IPS-15b (cell line): Measurements from ENCODE around the gene RRAGC.

Experiments
- H3K27me3 ChIP-seq: one replicate; pipeline ENCODE4 v1.6.1; 2013; ENCODE audit warnings: low read length; ENCODE audit not compliant: control insufficient read depth, insufficient read depth
- H3K36me3 ChIP-seq: one replicate; pipeline ENCODE4 v1.6.1; 2013; ENCODE audit warnings: low read length; ENCODE audit not compliant: control insufficient read depth, insufficient read depth
- H3K4me1 ChIP-seq: one replicate; pipeline ENCODE4 v1.6.1; 2013; ENCODE audit warnings: mild to moderate bottlenecking, low read length; ENCODE audit not compliant: control insufficient read depth, insufficient read depth
- H3K4me3 ChIP-seq: one replicate; pipeline ENCODE4 v1.5.1; 2013; ENCODE audit warnings: low read depth, low read length
- H3K9ac ChIP-seq: one replicate; pipeline ENCODE4 v1.6.1; 2013; ENCODE audit warnings: low read depth, mild to moderate bottlenecking, low read length
- H3K9me3 ChIP-seq: one replicate; pipeline ENCODE4 v1.6.1; 2013; ENCODE audit warnings: mild to moderate bottlenecking, low read length; ENCODE audit not compliant: control insufficient read depth, insufficient read depth

Gene RRAGC

DNA sequence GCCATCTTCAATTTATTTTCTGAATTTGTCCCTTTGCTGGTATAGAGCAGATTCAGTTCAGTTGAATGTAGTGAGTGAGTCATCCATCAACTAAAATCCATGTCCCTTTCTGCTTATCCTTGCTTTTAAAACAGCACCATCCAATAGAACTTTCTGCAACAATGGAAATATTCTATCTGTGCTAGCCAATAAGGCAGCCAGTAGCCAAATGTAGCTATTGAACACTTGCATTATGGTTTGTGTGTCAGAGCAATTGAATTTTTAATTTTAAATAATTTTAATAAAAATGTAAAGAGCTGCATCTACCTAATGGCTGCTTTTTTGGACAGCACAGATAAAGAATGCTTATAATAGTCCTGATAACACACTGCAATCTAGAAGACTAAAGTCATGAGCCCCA is 21.9 kb upstream of the RRAGC start, which contains the start of gene GJA9:
TSS of gene GJA9 (minus strand) at position 101 of the 400 bp plus-strand sequence. CDS start 5,489 bp downstream, outside the sequence.
- Histone ChIP-seq H3K9ac (no peak within 1 kb of the TSS), H3K27me3 (no peaks in the 10 kb centered on the region), H3K9me3 (no peaks in the 10 kb centered on the region), H3K36me3 (no peaks in the 10 kb centered on the region), H3K4me3 (no peak within 1 kb of the TSS), H3K4me1 (peaks cover 1% of the 10 kb centered on the region)

DNA sequence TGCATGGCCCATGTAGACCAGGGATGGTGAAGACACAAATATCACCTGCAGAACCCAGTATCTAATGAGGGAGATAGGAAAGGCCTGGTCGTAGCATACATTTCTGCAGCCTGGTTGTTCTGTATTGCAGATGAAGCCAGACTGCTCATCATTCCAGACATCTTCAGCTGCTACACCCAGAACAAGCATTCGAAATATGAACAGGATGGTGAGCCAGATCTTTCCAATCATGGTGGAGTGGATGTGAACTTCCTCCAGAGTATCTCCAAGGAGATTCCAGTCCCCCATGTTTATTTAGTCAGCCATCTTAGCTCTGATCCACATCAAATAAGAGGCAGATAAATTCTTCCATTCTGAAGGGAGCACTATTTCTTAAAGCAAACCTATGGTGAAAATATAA is 16.2 kb upstream of the RRAGC start:
- no peak overlapping the region for H3K4me3 ChIP-seq
- no peaks in the 10 kb centered on the region for H3K27me3 ChIP-seq
- no peak overlapping the region for H3K9ac ChIP-seq
- peaks cover 4% of the 10 kb centered on the region for H3K4me1 ChIP-seq
- H3K9me3 ChIP-seq: no peaks in the 10 kb centered on the region
- no peaks in the 10 kb centered on the region for H3K36me3 ChIP-seq

DNA sequence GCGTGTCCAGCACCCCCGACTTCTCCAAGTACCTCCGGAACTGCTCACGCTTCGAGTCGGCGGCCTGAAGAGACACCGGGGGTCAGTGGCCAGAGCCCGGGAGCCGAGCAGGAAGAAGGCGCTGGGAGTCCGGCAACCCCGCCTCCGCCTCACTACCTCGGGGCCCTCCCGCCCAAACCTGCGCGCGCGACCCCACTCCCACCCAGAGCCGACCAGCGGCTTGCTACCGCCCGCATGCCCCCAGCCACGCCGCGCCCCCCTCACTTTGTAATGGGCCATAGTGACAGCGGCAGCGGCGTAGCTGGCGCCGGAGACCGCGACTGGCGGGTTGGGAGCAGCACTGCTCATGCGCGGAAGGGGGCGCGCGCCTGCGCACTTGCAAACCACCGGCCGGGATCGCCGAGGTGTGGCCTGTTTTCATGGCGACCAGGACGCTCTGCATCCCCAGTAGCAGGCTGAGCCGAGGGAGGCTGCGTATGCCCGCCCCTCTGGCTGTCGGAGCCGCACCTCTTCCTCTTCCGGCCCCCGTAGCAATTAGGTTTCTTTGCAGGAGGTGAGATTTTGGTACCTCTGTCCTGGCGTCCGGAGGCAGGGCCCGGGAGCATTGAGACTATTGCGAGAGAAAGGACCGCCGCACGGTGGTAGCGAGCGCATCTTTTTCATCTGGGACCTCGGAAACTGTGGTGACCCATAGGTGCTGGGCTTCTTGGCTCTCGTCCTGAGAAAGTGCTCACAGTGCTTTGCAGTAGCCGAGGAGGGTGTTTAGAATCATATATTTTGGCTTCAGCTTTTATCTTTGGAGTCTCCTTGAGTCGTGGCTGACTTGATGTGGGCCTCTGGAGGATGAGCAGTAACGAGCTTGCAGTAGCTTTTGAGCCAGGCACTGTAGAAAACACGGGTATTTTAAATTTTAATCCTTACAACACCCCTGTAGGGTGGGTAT is 13.7 kb upstream of the RRAGC start, which contains the start of gene MYCBP:
TSS of gene MYCBP (minus strand) at position 322 of the 943 bp plus-strand sequence. CDS start at position 279, 43 bp downstream.
- Histone ChIP-seq H3K27me3 (no peaks in the 10 kb centered on the region), H3K4me1 (peaks cover 4% of the 10 kb centered on the region), H3K9me3 (no peaks in the 10 kb centered on the region), H3K36me3 (no peaks in the 10 kb centered on the region), H3K4me3 (peak within 1 kb of the TSS; percentile 89), H3K9ac (peak within 1 kb of the TSS; percentile 28)

DNA sequence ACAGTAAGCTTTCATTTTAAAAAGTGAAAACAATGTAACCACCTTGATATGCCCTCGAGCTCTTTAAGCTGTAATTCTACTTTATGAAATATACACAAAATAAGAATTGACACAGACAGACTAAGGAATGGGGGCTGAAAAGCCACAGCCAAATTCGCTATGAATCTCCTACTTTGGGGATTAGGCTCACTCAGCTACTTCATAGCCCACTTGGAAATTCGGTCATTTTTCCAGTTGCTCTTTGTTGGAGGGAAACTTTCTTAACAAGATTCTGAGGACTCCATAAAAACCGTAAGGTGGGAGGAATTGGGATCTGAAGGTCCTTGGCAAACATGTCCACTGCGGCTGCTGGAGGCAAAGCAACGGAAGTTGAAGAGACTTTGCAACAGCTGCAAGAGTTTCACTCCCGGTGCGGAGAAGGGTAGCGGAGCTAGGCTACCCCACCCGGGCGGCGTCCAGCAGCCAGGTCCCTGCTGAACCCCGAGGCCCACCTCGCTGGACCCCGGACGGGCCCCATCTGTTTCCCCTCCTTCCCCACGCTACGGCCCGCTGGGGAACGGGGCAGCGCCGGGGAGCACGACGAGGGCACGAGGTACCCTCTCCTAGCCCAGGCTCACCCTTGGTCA is 12.9 kb upstream of the RRAGC start:
- no peaks in the 10 kb centered on the region for H3K36me3 ChIP-seq
- no peaks in the 10 kb centered on the region for H3K9me3 ChIP-seq
- peaks cover 4% of the 10 kb centered on the region for H3K4me1 ChIP-seq
- peak overlapping the region; percentile 89 for H3K4me3 ChIP-seq
- peak overlapping the region; percentile 27 for H3K9ac ChIP-seq
- no peaks in the 10 kb centered on the region for H3K27me3 ChIP-seq

DNA sequence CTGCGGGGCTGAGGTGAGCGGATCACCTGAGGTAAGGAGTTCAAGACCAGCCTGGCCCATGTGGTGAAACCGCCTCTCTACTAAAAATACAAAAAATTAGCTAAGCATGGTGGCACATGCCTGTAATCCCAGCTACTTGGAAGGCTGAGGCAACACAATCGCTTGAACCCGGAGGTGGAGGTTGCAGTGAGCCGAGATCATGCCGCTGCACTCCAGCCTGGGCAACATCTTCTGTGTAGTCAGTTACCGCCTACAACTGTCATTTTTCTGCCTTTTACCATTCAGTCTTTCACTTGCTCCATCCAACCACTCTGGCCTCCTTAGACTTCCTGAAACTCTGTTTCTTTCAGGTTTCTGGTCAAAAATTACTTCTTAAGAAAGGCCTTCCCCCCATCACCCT is 11.4 kb upstream of the RRAGC start:
- Histone ChIP-seq H3K9me3 (no peaks in the 10 kb centered on the region), H3K27me3 (no peaks in the 10 kb centered on the region), H3K36me3 (no peaks in the 10 kb centered on the region), H3K4me1 (peaks cover 4% of the 10 kb centered on the region), H3K4me3 (no peak overlapping the region), H3K9ac (no peak overlapping the region)

DNA sequence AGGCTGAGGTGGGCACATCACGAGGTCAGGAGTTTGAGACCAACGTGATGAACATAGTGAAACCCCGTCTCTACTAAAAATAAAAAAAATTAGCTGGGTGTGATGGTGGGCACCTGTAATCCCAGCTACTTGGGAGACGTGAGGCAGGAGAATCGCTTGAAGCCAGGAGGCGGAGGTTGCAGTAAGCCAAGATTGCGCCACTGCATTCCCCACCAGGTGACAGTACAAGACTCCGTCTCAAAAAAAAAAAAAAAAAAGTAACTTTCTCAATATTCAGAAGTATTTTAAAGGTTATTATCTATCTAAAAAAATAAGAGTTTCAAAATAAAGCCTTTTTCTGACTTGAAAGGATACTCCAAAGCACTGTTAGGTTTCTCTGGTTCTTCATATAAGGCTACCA is 7.6 kb upstream of the RRAGC start:
- no peaks in the 10 kb centered on the region for H3K27me3 ChIP-seq
- H3K9ac ChIP-seq: no peak overlapping the region
- no peak overlapping the region for H3K4me3 ChIP-seq
- H3K36me3 ChIP-seq: peaks cover 4% of the 10 kb centered on the region
- H3K4me1 ChIP-seq: peaks cover 2% of the 10 kb centered on the region
- H3K9me3 ChIP-seq: no peaks in the 10 kb centered on the region

DNA sequence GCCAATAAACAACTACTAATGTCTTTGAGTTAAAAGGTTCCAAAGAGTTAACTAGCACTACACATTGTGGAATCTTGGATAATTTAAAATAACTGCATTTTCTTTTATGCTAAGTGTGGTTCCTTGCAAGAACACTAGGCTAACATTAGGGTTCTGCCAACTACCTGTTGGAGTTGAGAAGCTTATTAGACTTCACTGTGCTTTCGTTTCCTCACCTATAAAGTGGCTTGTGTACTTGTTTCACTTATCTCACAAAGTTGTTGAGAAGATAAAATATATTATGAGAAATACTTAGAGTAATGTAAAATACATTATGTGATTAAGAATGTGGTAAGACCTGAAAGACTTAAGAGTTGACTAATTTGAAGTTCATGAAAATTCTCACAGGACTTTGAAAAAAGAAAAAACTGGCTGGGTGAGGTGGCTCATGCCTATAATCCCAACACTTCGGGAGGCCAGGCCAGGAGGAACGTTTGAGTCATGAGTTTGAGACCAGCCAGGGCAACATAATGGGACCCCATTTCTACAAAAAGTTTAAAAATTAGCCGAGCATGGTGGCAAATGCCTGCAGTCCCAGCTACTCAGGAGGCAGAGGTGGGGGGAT is 5.6 kb upstream of the RRAGC start:
- Histone ChIP-seq H3K27me3 (no peaks in the 10 kb centered on the region), H3K36me3 (peaks cover 4% of the 10 kb centered on the region), H3K9me3 (no peaks in the 10 kb centered on the region), H3K4me1 (no peaks in the 10 kb centered on the region), H3K4me3 (no peak overlapping the region), H3K9ac (no peak overlapping the region)

DNA sequence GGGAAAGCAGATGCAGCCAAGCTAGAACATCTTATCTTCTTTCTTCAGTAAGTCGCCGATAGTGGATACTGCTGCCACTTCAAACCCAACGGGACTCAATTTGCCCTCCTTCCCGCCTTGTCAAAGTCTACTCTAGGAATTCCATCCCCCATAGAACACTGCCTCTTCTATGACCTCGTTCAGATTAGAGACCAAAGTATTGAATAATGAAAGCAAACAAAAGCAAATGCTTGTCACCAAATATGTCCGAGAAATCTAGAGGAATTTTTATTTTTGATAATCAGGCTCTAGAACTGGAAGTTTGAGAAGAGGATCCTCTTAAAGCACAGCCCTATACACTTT is 853 bp upstream of the RRAGC start:
- no peaks in the 10 kb centered on the region for H3K9me3 ChIP-seq
- H3K27me3 ChIP-seq: no peaks in the 10 kb centered on the region
- peak overlapping the region; percentile 99 for H3K4me3 ChIP-seq
- H3K4me1 ChIP-seq: no peaks in the 10 kb centered on the region
- H3K9ac ChIP-seq: peak overlapping the region; percentile 85
- H3K36me3 ChIP-seq: peaks cover 7% of the 10 kb centered on the region

DNA sequence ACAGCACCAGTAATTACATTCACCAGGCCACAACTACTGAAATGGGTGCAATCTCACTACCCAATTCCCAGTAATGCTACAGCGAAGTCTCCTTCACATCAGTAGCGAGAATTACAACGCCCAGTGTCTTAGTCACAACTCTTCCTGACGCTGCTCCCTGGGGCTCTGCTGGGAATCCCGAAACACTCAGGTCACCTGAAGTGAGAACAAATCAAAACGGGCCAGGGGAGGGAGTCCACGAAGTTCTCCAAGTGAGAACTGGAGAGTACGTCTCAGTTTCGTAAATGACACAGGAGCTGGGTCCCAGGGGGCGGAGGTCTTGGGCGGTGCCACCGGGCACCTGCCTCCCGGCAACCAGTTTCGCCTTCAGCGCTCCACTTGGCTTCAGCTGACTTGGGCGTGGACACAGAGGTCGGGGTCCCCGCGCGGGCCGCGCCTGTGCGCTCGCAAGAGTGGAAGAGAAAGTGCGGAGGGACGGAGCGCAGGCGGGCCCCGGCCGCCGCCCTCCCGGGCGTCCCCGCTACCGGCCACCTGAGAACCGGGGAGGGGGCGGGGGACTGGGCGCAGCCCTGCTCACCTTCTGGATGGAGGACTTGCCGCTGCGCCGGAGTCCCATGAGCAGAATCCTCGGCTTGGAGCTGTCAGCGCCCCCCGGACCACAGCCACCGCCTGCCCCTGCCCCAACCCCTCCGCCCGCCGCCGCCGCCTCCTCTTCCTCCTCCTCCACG is 575 bp downstream of the RRAGC start:
- no peaks in the 10 kb centered on the region for H3K9me3 ChIP-seq

DNA sequence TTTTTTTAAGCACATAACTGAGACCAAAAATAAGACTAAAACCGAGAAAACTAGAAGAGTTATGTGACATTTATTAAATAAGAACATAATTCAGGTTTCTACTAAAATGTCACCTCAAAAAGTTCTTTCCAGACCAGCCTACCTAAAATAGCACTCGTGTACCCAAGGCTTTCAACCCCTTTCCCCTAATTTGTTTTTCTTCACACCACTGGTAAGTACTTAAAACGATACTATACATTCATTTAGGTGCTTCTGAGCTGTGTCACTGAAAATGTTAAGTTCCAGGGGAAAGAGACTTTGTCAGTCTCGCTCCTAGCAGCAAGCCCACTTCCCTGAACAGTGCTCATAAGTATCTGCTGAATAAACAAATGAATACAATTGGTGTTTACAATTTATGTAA is 6.8 kb downstream of the RRAGC start:
- H3K4me1 ChIP-seq: no peaks in the 10 kb centered on the region
- H3K27me3 ChIP-seq: no peaks in the 10 kb centered on the region
- no peak overlapping the region for H3K9ac ChIP-seq
- H3K9me3 ChIP-seq: no peaks in the 10 kb centered on the region
- no peak overlapping the region for H3K4me3 ChIP-seq
- H3K36me3 ChIP-seq: peaks cover 9% of the 10 kb centered on the region

More for the DNA sequence above, 575 bp downstream of the RRAGC start:
- H3K4me1 ChIP-seq: no peaks in the 10 kb centered on the region
- no peak overlapping the region for H3K9ac ChIP-seq
- no peaks in the 10 kb centered on the region for H3K27me3 ChIP-seq
- peak overlapping the region; percentile 74 for H3K4me3 ChIP-seq
- H3K36me3 ChIP-seq: peaks cover 6% of the 10 kb centered on the region

DNA sequence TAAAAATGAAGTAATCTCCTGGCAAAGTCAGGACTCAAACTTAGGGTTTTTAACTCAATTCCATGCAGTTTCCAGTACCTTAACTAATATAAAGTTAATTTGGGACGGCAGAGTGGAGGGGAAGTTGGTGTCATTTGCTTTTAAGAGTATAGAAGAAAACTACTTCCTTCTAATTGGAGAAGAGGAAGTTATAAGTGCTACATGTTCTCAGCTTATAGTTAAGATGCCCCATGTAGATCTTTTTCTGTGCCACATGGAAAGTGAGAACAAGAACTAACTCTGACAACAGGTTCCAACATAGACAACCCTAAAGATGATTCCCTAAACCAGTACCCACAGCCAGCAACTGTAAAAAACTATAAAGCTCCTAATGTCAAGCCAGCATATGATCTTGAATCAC is 11.5 kb downstream of the RRAGC start:
- Histone ChIP-seq H3K4me1 (peaks cover 3% of the 10 kb centered on the region), H3K27me3 (no peaks in the 10 kb centered on the region), H3K9ac (no peak overlapping the region), H3K9me3 (no peaks in the 10 kb centered on the region), H3K4me3 (no peak overlapping the region), H3K36me3 (peaks cover 8% of the 10 kb centered on the region)
